Parathyroid adenoma (tissue), 2 donors: ENCODE measurements around the gene MTX1.

ENCODE experiments used
- H2AFZ ChIP-seq: fragments of 300-600 bp; sonication (generic); one replicate; pipeline ENCODE4 v1.7.0; 2017; ENCODE audit warnings: antibody characterized with exemption, mild to moderate bottlenecking
- H3K27ac ChIP-seq: fragments of 300-600 bp; sonication (generic); one replicate; pipeline ENCODE4 v1.7.0; 2017
- H3K27me3 ChIP-seq: fragments of 300-600 bp; sonication (generic); one replicate; pipeline ENCODE4 v1.7.0; 2017; ENCODE audit warnings: low read length; ENCODE audit not compliant: control insufficient read depth, insufficient read depth
- H3K36me3 ChIP-seq: fragments of 300-600 bp; sonication (generic); one replicate; pipeline ENCODE4 v1.7.0; 2017; ENCODE audit warnings: low read length; ENCODE audit not compliant: control insufficient read depth, insufficient read depth
- H3K4me1 ChIP-seq: fragments of 300-600 bp; sonication (generic); one replicate; pipeline ENCODE4 v1.7.0; 2017; ENCODE audit warnings: control low read depth
- H3K4me2 ChIP-seq: fragments of 300-600 bp; sonication (generic); one replicate; pipeline ENCODE4 v1.7.0; 2017; ENCODE audit warnings: low read length
- H3K4me3 ChIP-seq: fragments of 300-600 bp; sonication (generic); one replicate; pipeline ENCODE4 v1.7.0; 2017; ENCODE audit warnings: low read depth, low read length
- H3K79me2 ChIP-seq: fragments of 300-600 bp; sonication (generic); one replicate; pipeline ENCODE4 v1.7.0; 2017; ENCODE audit warnings: control low read depth
- H3K9ac ChIP-seq: fragments of 300-600 bp; sonication (generic); one replicate; pipeline ENCODE4 v1.7.0; 2017; ENCODE audit warnings: mild to moderate bottlenecking
- H3K9me3 ChIP-seq: fragments of 300-600 bp; sonication (generic); one replicate; pipeline ENCODE4 v1.7.0; 2017; ENCODE audit warnings: low read length; ENCODE audit not compliant: control insufficient read depth
- TF ChIP-seq, protein P1 (sequence below): fragments of 300-600 bp; sonication (generic); IDR thresholded peaks from one replicate; pipeline ENCODE4 v1.7.0; 2017; ENCODE audit warnings: antibody characterized with exemption, mild to moderate bottlenecking
- donor health status: primary hyperparathyroidism.

The MTX1 gene

GRCh38 chr1:155261852-155262673 lies 53.6 kb downstream of the MTX1 start, which contains the start of gene SCAMP3:
Gene SCAMP3 (minus strand): TSS chr1:155262360. CDS start chr1:155262151, 209 bp downstream.
- Histone ChIP-seq H3K36me3 (no peaks in the 10 kb centered on the region), H3K27ac (peak within 1 kb of the TSS; percentile 80), H3K9ac (peak within 1 kb of the TSS; percentile 19), H2AFZ (peak within 1 kb of the TSS; percentile 75), H3K79me2 (no peaks in the 10 kb centered on the region), H3K4me3 (peak within 1 kb of the TSS; percentile 92), H3K27me3 (no peaks in the 10 kb centered on the region), H3K4me1 (no peaks in the 10 kb centered on the region), H3K4me2 (peak within 1 kb of the TSS; percentile 98), H3K9me3 (no peaks in the 10 kb centered on the region)
- TF ChIP-seq, protein P1, sequence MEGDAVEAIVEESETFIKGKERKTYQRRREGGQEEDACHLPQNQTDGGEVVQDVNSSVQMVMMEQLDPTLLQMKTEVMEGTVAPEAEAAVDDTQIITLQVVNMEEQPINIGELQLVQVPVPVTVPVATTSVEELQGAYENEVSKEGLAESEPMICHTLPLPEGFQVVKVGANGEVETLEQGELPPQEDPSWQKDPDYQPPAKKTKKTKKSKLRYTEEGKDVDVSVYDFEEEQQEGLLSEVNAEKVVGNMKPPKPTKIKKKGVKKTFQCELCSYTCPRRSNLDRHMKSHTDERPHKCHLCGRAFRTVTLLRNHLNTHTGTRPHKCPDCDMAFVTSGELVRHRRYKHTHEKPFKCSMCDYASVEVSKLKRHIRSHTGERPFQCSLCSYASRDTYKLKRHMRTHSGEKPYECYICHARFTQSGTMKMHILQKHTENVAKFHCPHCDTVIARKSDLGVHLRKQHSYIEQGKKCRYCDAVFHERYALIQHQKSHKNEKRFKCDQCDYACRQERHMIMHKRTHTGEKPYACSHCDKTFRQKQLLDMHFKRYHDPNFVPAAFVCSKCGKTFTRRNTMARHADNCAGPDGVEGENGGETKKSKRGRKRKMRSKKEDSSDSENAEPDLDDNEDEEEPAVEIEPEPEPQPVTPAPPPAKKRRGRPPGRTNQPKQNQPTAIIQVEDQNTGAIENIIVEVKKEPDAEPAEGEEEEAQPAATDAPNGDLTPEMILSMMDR: no peak

DNA sequence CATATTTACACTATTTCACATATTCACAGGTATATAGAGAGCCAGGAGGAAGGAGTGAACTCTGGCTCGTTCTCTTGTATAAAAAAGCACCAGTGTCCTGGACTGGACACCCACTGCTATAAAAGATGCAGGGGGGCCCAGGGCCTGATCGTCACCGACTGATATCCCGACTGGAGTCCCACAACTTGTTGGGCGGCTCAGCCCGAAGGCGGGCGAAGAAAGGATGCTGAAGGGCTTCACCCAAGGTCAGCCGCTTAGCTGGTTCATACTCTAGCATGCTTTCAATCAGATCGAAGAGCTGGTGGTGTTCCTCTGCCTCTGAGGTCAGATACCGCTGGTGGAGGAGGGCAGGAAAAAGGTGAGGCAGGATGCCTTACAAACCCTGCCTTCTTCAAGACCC lies 54.6 kb downstream of the MTX1 start:
- H3K4me1 ChIP-seq: no peaks in the 10 kb centered on the region
- no peaks in the 10 kb centered on the region for H3K36me3 ChIP-seq
- H3K79me2 ChIP-seq: no peaks in the 10 kb centered on the region
- no peaks in the 10 kb centered on the region for H3K9me3 ChIP-seq
- H2AFZ ChIP-seq: no peak overlapping the region
- H3K9ac ChIP-seq: no peak overlapping the region
- H3K4me2 ChIP-seq: no peak overlapping the region
- H3K27ac ChIP-seq: no peak overlapping the region
- no peak overlapping the region for H3K4me3 ChIP-seq
- TF ChIP-seq, protein P1: no peak
- H3K27me3 ChIP-seq: no peaks in the 10 kb centered on the region
